Vagina (tissue), 2 donors: ENCODE data around the gene YES1.

Experiments
- CTCF ChIP-seq, 3 experiments: fragments of 450-650 bp in 2 of 3; fragments of 200-600 bp in 1 of 3; sonication (generic) in 1 of 3; IDR thresholded peaks; one replicate each; pipeline ENCODE4 v1.5.1; 2017 to 2019; ENCODE audit warnings: antibody characterized with exemption in 3 of 3, mild to moderate bottlenecking in 2 of 3, moderate library complexity in 2 of 3
- POLR2A ChIP-seq, 2 donors: fragments of 450-650 bp; IDR thresholded peaks; one replicate each; pipeline ENCODE4 v1.6.1; 2017; ENCODE audit warnings: antibody characterized with exemption in 2 of 2, mild to moderate bottlenecking in 2 of 2, moderate library complexity in 2 of 2

GRCh38 chr18:673317-673716 lies 138.7 kb downstream of the YES1 start:
- no peak for TF ChIP-seq CTCF (IDR thresholded peaks at IDR 0.05)
- no peak for TF ChIP-seq POLR2A (IDR thresholded peaks at IDR 0.05)
